NCI-H748 (cell line): ENCODE data around the gene ARID3C.
A peak's percentile ranks its signal among the peaks of the same experiment; 100 is the strongest.

Experiments
- DNase-seq: peaks from one replicate; lab custom pipeline; 2025; ENCODE audit not compliant: unreplicated experiment; lab: John Stamatoyannopoulos, UW

The ARID3C gene

GRCh38 chr9:34630402-34631154 is 1.7 kb upstream of the ARID3C start:
- no peak for DNase-seq

GRCh38 chr9:34629491-34629808 is 584 bp upstream of the ARID3C start:
- no peak for DNase-seq

DNA sequence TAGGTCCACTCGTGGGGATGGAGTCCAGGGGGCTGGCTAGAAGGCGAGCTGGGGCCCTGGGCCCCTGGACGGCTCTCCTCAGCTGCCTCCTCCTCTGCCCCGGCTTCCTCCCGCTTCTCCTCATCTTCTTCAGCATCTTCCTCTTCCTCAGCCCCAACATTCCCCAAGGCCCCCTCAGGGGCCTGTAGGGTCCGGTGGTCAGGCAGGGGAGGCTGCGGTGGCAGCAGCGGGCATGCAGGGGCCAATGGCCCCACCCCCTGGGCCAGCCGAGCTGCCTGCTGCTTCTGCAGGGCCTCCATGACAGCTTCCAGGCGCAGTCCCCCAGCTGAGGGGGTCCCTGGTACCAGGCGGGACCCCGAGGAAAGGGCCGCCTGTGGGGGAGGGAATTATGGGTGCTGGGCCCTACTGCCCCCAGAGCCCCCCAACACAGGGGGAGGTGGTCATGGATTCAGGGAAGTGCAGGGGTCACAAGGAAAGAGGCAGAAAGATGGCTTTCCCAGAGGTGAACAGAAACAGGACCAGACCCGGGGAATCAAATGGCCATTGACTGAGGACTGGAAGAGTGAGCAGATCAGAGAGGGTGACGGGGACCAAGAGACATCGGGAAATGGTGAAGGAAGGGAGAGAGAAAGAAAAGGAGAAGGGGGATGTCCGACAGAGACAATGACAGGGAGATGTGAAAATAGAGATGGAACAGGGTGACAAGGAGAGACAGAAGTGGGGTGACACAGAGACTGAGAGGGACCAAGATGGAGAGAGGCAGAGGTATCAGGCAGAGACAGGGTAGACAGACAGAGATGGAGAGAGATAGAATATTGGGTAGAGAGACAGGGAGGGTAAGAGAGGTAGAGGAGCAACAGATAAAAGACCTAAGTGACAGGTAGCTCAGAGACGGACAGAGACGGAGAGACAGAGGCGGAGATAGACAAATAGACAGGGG is 880 bp downstream of the ARID3C start:
- DNase-seq: no peak

GRCh38 chr9:34625186-34625486 is 3.7 kb downstream of the ARID3C start:
- no peak for DNase-seq

DNA sequence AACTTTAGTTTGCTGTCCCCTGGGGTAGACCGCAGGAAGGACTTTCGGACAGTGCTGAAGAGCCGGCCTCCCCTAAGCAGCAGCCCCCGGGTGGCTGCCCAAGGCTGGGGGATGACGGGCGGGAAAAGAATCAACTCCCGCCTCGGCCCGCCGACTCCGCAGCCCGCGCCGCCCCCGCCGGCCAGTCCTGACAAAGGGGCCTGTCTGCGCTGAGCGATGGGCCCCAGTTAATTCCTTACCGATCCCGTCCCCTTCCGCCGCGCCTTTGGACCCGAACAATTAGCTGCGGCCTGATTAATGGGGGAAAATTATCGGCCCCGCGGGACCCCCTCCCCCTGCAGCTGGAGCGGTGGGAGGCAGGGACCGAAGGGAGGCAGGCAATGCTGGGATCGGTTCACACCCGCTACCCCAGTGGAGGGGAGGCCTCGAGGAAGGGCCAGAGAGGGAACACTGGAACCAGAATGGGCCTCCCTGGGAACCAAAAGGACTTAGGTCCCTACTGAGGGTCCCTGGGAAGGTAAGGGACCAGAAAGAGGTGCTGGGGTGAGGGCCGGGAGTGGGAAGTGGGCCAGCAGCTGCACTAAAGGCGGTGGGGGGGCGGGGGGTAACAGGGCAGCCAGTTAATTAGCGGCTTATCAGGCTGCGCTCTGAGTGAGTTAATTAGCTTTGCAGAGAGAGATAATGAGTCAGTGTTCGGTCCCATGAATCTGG is 4.2 kb downstream of the ARID3C start:
- no peak for DNase-seq

DNA sequence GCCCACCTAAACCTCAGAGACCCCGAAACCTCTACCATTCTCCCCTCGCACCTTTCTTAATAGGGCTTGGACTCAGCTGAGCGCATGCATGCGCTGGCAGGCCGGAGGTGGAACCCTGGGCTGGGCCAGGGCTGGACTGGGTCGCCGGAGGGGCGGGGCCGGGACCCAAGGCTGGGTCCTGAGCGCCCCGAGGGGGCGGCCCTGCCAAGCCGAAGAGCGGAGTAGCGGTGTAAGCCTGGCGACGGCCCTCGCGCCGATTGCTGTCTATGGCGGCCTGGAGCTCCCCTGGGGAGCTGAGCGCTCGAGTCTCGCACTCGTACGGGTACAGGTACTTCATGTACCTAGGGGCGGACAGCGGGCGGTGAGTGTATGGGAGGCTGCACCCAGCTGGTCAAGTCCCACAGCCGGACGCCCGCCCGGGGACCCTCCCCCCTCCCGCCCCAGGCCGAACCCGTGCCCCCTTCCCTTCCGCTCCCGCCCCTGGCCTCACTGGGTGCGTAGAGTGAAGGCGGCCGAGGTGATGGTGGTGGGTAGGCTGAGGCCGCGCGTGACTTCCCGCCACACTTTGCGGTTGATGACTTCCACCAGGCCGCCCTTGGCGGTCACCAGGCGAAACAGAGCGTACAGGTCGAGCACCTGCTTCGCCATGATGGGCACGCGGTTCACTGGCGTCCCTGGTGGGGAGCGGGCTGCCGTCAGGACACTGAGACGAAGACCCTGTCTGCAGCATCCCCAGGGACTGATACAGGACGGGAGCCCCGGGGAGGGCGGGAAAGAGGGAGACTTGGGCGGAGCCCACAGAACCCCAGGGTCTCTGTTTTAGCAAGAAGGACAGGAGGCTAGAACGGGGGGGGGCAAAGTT is 5.3 kb downstream of the ARID3C start:
- DNase-seq: no peak

GRCh38 chr9:34620061-34620994 is 8.5 kb downstream of the ARID3C start, which contains the start of gene DCTN3:
TSS of gene DCTN3 (minus strand) at chr9:34620495. CDS start at chr9:34620464, 31 bp downstream.
- peak; percentile 97 for DNase-seq

DNA sequence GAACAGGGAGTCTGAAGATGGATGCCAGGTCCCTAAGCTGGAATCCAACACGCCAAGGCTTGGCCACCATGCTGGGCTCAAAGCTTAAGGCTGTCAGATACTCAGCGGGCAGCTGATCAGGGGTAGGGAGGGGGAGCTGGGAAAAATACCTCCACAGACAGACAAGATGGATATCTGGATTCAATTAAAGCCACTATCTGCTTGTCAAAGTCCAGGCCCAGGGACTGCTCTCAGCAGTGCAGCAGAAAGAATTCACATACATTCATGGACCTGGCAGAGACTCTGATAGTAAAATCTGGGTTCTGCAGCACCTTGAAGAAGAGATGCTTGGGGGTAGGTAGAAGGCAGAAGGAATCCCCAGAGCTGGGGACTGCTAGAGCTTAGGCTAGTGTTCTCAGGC is 13.7 kb downstream of the ARID3C start:
- no peak for DNase-seq

- peak; percentile 83 for DNase-seq
These were observed 16.0 kb downstream of the ARID3C start for GRCh38 chr9:34612788-34613390.

DNA sequence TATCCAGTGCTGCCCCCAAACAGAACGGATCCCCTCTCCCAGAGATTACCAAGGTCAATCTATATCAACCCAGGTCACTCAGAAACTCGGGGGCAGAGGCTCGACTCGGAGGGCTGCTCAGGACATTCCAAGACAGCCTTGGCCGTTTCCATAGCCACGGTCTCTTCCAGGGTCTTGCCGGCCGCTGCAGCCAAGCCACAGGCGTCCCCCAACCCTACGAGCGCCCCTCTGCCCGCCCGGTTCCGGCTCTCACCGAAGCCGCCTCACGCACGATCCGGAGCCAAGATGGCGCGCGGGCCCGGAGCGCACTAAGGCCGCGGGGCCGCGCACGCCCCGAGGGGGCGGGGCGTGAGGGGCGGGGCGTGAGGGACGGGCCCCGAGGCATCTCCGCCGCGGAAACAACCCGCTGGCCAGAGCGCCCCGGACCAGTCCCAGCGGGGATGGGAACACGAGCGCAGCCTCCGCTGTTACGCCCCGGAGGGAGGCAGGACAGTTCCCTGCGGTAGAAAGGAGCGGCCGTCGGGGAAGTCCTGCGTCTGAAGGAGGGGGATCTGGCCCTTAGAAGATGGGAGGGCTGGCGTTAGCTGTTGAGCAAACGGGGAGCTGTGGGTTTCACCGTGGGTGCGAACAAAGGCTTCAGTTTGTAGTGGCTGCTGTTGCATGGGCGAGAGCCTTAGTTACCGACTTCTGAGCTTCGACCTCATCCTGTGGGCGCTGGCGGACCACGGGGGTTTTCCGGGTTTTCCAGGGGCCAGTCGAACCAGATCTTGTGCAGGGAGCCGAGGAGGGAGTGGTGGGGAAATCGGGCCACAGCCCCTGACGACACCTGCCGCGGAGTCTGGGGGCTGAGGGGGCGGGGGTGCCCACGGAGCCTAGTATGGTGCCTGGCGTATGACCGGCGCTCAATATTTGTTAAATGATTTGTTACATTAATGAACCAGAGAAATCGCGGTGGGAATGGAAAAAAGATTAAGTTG is 16.8 kb downstream of the ARID3C start, which contains the start of gene RPP25L:
RPP25L (minus strand) TSS at position 287 of the 977 bp plus-strand sequence. CDS start 801 bp downstream, outside the sequence.
- peak; percentile 89 for DNase-seq

- peak; percentile 40 for DNase-seq
These were observed 17.5 kb downstream of the ARID3C start for GRCh38 chr9:34611251-34611810.

DNA sequence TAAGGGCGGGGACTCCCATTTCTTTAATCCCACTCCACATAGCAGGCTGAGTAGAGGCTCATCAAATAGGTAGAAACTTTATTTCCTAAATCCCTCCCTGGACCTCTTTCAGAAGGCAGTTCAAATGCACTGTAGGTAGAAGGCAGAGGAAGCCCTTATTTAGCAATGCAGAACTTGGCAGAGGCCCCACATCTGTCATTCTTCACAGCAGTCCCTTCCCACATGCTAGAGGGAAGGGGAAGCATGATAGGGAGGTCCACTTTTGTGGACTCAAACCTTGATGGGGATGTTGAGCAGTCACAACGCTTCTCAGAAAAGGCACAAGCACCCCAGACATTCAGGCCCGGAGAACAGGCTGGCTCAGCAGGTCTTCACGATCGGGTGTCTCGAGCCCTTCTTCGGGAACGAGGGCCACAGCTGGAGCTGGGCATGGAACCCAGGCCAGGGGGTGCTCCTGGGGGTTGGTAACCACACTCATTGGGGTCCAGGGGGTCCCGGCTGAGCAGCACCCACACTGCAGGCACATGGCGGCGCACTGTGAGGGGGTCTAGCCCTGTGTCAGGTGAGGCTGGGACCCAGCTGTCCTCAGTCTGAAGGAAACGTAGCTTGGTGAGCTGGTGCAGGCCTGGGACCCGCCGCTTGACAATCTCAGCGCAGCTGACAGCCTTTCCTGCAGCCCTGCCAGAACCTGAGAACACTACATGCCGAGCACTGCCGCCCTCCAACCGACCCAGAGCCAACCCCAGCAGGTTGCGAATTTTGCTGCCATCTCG is 18.2 kb downstream of the ARID3C start:
- no peak for DNase-seq

DNA sequence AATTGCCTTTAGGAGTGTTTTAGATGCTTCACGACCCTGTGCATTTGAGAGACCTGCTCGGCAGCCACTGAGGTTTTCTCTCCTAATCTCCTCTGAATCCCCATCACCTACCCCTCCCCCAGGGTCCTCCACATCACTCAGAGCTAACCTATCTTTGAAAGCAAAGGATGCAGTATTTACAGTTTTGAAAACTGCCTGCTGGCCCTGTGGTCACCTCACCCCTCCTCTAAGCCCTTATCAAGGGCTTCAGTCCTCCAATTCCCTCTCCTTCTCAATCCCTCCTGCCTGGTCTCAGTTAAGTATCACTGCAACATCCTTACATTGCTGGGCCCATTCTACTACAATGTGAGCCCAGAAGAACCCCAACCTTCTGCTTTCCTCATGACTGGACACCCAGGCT is 21.5 kb downstream of the ARID3C start:
- DNase-seq: no peak

GRCh38 chr9:34606905-34607304 is 22.0 kb downstream of the ARID3C start:
- DNase-seq: no peak

DNA sequence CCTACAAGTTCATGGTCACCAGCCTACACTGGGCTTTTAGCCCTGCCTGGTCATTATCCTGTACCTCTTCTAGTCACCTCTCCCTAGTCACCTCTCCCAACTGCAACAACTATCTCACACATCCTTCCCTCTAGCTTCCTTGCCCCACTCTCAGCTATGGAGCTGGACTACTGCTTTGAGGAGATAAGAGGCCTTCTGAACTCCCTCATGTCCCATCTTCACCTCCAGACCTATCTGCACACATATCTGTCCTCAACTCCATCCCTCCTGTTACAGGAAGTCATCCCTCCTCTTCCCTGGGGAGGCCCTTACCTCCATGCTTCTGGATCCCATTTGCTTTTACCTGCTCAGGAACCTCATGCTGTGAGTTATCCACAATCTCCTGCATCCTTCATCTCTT is 22.7 kb downstream of the ARID3C start:
- no peak for DNase-seq

DNA sequence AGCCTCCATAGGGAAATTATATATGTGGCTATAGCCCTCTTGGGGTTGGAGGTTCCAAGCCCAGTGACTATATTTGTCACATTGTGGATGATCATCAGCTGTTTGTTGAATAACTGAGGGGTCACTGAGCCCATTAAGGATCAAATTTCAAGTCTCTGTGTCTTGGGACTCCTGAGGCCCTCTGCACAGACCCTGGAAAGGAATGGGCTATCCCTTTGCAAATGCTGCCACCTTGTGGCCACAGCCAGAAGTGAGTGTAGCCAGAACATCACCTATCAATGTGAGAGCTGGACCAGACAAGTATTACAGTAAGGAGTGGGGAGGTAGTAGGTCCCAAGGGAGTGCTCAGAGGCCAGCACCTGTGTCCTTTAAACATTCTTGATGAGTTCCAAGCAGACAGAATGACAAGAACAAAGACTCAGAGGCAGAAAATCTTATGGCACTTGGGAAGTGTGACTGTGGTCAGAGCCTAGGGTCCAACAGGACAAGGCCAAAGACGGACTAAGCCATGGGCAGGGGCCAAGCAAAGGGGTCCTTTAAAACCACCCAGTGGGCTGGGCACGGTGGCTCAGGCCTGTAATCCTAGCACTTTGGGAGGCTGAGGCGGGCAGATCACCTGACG is 25.1 kb downstream of the ARID3C start:
- DNase-seq: peak; percentile 75
